NCI-H187 (cell line): Measurements from ENCODE around the gene TSHZ2.

Source experiments
- DNase-seq, 2 experiments: peaks; one replicate each; lab custom pipeline; 2025; lab: John Stamatoyannopoulos, UW

TSHZ2 gene

GRCh38 chr20:53068241-53068640 lies 96.1 kb downstream of the TSHZ2 start:
- DNase-seq = no peak

GRCh38 chr20:53069132-53069531 lies 97.0 kb downstream of the TSHZ2 start:
- DNase-seq = no peak

DNA sequence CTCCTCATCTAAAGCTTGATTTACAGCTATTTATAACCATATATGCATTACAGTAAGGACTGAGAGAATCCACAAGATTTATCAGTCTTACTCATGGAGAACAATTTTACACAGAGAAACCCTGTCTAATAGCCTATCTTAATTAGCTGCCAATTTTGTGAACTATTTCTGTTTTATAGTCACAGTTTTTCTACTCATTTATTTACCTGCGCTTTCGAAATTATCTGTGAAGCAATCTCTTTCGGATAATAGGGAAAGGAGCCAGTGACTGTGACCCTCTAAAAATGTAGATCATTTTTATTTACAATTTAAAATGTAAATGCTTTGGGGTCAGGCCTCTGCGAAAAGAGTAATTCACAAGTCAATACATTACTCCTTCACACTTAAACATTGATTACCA lies 98.1 kb downstream of the TSHZ2 start:
- DNase-seq = no peak

DNA sequence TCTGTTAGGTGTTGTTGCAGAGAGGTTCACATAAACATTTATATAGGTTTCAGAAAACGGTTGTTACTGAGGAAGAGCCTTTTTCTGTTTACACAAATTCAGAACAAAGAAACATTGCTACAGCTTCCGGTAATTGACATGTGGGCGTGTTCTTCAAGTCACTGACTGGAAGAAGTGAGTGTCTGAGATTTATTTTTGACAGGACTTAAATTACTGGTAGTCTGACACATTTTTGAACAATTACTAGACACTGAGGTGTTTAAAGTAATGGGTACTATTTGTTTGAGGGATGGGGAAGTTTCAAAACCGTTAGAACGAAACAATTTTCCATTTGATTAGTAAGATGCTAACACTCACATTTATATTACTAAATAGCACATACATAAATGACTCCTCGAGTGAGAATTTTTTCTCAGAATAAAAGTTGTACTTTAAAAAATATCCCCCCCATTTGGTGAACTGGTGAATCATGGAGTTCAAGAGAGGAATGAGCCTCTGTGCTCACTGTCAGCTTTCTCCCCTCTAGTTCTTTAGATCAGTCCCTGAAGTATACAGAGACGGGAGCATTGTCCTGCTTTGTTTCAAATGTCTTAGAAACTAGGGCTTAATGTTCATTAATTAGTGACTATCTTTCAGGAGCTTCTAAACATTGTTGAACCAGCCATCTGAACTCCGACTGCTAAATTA lies 98.7 kb downstream of the TSHZ2 start:
- no peak for DNase-seq

GRCh38 chr20:53071833-53072232 lies 99.7 kb downstream of the TSHZ2 start:
- DNase-seq = no peak

- no peak for DNase-seq
Observed at GRCh38 chr20:53072923-53073579, 100.9 kb downstream of the TSHZ2 start.

GRCh38 chr20:53073636-53074415 lies 101.7 kb downstream of the TSHZ2 start:
- no peak for DNase-seq

DNA sequence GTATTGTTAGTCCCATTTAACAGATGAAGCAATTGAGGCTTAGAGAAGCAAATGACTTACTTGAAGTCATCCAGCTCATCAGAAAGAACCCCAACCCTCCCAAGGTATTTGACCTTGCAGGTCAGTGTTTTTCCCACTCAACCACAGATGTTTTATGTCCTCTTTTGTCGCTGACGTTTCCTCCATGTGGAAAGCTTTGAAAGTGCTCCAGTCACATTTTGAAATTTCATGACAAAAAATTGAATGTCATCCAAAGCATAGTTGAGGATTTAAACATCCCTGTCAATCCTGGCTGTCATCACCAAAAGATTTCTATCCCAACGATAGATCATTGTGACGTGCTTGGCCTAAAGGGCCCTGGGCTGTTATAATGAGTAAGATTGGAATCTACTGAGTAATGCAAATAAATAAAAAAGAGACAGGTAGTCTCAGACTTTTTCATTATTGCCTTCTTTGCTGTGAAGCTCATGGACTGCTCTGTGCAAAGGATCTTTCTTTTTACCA lies 102.7 kb downstream of the TSHZ2 start:
- no peak for DNase-seq

DNA sequence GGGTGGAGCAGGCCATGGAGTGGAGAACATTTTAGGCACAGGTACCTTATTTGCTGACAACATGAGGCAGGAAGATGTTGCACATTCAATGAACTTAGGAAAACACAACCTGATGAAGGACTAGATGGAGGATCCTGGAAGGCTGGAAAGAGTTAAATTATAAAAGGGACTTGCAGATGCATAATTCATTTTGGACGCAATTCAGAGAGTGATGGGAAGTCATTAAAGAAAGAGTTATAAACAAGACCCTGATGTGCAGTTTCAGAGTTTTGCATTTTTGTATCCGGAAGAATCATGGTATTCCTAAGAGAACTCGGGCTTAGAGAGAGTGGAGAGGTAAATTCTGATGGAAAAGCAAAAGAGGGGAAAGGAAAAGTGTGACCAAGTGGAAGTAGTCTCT lies 104.5 kb downstream of the TSHZ2 start:
- DNase-seq = no peak

DNA sequence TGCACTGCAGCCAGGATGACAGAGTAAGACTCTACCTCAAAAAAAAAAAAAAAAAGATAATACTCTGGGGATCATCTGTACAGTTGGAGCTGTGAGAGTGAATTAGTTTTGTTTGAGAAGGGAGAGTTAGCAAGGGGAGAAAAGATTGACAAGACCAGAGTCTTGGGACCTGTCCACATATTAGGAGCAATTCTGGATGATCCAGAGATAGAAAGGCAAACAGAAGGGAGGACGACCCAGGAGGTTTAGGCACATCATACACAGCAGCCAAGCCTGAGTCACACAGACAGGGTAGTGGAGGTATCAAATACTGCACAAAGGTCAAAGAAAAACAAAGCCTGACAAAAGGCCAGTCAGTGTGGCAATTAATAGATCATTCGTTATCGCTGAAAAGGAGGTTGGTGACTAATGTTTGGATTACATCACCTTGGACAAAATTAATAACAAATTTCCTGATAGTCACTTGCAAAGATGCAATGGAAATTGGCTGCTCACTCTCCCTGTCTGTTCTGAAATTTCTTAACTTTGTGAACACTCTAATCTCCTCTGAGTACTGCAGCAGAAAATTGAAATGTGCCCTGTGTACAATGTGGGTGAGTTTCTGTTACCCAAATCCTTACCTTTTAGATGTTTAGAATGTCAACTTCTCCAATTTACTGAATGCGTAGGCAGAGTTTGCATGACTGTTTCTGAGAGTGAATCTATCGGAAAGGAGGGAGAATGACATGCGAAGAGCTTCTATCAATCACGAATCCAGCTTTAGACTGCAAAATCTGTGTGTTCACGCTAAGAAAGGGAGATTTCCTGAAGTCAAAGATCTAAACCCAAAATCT lies 105.4 kb downstream of the TSHZ2 start:
- DNase-seq = no peak

- DNase-seq = no peak
Observed at GRCh38 chr20:53078761-53079160, 106.6 kb downstream of the TSHZ2 start.

DNA sequence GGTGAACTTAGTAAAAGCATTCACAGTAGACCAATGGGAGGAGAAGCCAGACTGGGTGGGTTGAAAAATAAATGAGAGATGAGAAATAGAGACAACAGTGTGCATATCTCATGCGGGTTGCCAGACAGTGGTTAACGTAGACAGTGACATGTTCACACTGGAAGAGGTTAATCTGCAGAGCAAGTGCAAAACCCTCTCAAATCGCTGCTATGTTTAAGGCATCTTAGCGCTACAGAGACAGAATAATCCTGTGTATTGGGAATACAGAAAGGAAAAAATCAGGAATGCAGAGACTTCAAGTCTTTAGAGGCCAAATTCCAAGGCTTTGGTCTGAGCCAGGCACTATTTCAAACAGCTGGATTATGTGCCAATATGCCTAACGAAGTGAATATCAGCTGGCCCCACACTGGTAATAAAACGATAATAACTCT lies 107.1 kb downstream of the TSHZ2 start:
- no peak for DNase-seq

DNA sequence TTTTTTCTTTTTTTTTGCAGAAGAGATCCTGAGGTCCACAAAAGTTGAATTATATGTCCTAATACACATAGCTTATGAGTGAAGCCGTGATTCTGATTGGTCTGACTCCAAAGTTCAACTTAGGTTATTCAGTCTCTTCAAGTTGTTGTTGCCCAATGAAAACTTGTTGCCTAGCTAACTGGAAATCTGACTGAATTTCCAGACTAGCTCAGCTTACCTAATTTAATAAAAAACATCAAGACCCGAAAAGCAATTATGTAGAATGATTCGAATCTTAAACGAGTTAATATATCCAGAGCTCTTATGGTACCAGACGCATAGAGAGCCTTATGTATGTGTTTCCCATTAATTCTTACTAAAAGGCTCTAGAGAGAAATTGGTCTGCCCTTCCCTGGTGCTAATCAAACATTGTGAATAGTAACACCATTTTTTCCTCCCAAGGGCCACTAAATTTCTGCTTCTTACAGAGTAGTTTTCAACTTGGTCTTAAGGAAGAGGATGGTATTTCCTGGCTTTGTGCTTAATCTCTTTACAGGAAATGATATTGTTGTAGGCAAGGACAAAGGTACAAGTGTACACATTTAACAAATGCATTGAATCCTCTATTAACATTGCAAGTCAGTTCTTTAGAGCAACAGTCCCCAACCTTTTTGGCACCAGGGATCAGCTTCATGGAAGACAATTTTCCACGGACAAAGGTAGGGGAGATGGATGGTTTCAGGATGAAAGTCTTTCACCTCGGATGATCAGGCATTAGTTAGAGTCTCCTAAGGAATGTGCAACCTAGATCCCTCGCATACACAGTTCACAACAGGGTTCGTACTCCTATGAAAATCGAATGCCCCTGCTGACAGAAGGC lies 107.9 kb downstream of the TSHZ2 start:
- no peak for DNase-seq

- DNase-seq = no peak
Observed at GRCh38 chr20:53080687-53080962, 108.5 kb downstream of the TSHZ2 start.

DNA sequence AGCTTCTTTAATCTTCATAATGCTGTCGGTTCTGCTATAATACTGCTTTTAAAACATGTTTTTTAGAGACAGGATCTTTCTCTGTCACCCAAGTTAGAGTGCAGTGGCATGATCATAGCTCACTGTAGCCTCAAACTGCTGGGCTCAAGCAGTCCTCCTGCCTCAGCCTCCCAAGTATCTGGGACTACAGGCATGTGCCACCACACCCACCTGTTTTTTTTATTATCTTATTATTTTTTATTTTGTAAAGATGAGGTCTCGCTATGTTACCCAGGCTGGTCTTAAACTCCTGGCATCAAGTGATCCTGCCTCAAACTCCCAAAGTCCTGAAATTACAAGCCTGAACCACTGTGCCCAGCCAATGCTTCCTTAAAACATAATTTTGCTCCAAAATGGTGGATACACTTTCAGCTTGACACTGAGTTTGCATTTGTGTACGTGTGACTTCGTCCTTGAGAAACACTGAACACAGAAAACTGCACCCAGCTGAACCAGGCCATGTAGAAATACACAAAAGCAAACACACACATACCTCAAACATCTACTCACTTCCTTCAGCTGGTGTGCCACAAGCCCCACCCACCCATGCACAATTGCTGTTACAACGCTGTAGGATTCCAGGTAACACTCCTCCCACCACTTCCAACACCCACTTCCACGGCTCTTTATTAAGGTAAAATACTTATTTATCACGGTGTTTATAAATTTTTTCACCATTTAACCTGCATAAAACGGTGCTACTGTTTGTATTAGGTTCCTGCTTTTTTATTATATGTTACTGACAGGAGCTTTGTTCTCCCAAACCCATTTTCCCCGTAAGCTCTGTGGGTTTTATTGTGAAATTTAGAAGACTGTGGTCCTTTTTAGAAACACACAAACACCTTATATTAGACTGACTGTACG lies 109.1 kb downstream of the TSHZ2 start:
- DNase-seq = no peak

DNA sequence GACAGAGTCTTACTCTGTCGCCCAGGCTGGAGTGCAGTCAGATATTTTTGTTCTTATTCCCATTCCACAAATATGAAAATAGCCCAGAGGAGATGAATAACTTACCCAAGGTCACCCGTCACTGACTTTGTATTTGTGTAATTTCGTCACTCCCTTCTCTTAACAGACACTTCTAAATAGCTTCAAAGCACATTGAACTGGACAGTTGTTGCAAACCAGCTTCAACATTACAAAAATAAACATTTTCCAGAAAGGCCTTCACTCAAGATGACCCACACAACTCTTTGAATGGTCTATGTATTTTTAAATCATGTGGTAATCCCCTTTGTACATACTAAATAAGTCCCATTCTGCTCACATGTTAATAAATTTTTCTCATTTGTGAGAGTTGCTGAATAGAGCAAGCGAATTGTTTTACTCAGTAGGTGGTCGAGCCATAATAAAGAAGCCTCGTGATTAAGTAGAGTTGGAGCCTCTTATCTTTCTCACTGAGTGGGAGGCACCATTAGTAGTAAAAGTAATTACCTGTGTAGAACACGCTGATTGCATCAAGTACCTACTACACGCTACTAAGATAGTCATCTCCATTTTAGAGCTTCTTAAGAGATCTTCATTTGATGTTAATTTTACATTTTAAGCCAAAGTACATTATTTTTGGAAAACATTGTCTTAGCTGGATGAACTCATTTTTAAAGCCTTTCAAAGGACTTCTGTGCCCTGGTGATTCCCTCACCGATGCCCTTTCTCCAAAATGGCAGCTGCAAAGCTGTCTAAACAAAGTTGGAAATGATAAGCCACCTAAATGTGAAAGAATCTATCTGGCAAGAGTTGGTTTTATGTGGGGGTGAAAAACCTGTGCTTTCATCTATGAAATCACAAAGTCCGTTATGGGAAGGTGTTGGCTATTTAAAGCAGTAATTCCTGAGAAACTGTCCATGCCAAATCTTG lies 110.0 kb downstream of the TSHZ2 start:
- DNase-seq = no peak

DNA sequence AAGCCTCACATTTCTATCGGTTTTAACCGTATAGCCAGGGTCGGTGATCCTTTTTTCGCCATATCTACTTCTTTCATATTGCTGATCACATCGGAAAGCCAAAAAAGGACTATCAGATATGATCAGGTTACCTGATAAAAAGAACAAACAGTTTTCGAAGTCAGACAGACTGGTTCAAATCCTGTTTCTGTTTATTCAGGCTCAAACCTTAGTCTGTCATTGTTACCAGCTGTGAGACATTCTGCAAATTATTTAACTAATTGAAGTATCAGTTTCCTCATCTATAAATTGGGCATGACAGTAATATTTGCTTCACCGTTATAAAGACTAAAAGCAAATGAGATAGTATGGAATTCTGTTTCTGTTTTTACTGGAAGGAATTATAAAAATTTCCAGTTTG lies 111.3 kb downstream of the TSHZ2 start:
- no peak for DNase-seq

- no peak for DNase-seq
Observed at GRCh38 chr20:53084408-53084997, 112.3 kb downstream of the TSHZ2 start.

- no peak for DNase-seq
Observed at GRCh38 chr20:53085720-53086119, 113.6 kb downstream of the TSHZ2 start.
